CD8-positive, alpha-beta memory T cell (primary cell): ENCODE data around the gene LTB4R. TPM values are rescaled to one million over a fixed set of nuclear protein-coding genes. Genes with fewer than 3 reads are reported as not detected.
"Not testable (repeated sequence)": the region's sequence is repeated elsewhere in the genome, so short reads cannot be mapped to it uniquely, and the experiment has no call there.

ENCODE experiments used
- CTCF ChIA-PET: fragments of 350-600 bp; sonication (Branson Sonifier 250); formaldehyde crosslinking; loops from one replicate; lab custom pipeline; 2021; ENCODE audit warnings: antibody characterized with exemption; lab: Charles Lee
- POLR2A ChIA-PET: fragments of 350-600 bp; sonication (Branson Sonifier 250); formaldehyde crosslinking; loops from one replicate; lab custom pipeline; 2021; ENCODE audit warnings: antibody characterized with exemption; lab: Charles Lee
- DNase-seq, 5 donors: peaks; one replicate each; pipeline versions ENCODE4 v3.0.0 to v3.0.0-alpha.2; 2020 to 2022; ENCODE audit warnings: mixed read lengths in 1 of 5
- H3K27ac ChIP-seq: one replicate; pipeline ENCODE4 v1.7.0; 2013; ENCODE audit warnings: low read depth, mild to moderate bottlenecking, low read length, moderate library complexity
- H3K27me3 ChIP-seq: 2 replicates; pipeline ENCODE4 v1.7.0; 2013; ENCODE audit warnings: low read length, mild to moderate bottlenecking; ENCODE audit not compliant: insufficient read depth, poor library complexity, severe bottlenecking
- H3K36me3 ChIP-seq: 2 replicates; pipeline ENCODE4 v1.7.0; 2013; ENCODE audit warnings: mild to moderate bottlenecking, low read length, moderate library complexity; ENCODE audit not compliant: insufficient read depth
- H3K4me1 ChIP-seq: 2 replicates; pipeline ENCODE4 v1.7.0; 2013; ENCODE audit warnings: mild to moderate bottlenecking, low read length, moderate library complexity; ENCODE audit not compliant: insufficient read depth
- H3K4me3 ChIP-seq: 2 replicates; pipeline ENCODE4 v1.7.0; 2013; ENCODE audit warnings: mild to moderate bottlenecking, low read length
- H3K9me3 ChIP-seq: 2 replicates; pipeline ENCODE4 v1.7.0; 2013; ENCODE audit warnings: mild to moderate bottlenecking, low read length
- H3K27ac Mint-ChIP-seq, 8 donors: one replicate each; pipeline ENCODE4 v1.8.0; 2020 to 2021; ENCODE audit warnings: mixed read lengths in 8 of 8, mild to moderate bottlenecking in 6 of 8, inconsistent platforms in 3 of 8, moderate library complexity in 3 of 8
- H3K27me3 Mint-ChIP-seq, 2 donors: one replicate each; pipeline ENCODE4 v1.8.0; 2020 to 2021; ENCODE audit warnings: mixed read lengths in 2 of 2, mild to moderate bottlenecking in 1 of 2, moderate library complexity in 1 of 2
- H3K36me3 Mint-ChIP-seq, 3 donors: one replicate each; pipeline ENCODE4 v1.8.0; 2020 to 2021; ENCODE audit warnings: mixed read lengths in 3 of 3, inconsistent platforms in 1 of 3, mild to moderate bottlenecking in 1 of 3
- H3K4me1 Mint-ChIP-seq, 3 donors: one replicate each; pipeline ENCODE4 v1.8.0; 2020 to 2021; ENCODE audit warnings: mixed read lengths in 3 of 3, inconsistent platforms in 1 of 3, mild to moderate bottlenecking in 1 of 3
- H3K4me3 Mint-ChIP-seq, 7 donors: one replicate each; pipeline ENCODE4 v1.8.0; 2020 to 2021; ENCODE audit warnings: mixed read lengths in 7 of 7, mild to moderate bottlenecking in 6 of 7, moderate library complexity in 4 of 7, inconsistent platforms in 2 of 7
- H3K9me3 Mint-ChIP-seq, 5 donors: one replicate each; pipeline ENCODE4 v1.8.0; 2020 to 2022; ENCODE audit warnings: mixed read lengths in 5 of 5, mild to moderate bottlenecking in 3 of 5, moderate library complexity in 2 of 5, inconsistent platforms in 1 of 5
- polyA plus RNA-seq: library from polyadenylated mRNA; unstranded; fragments of 300-500 nt; fragmentation: Illumina TruSeq; gene quantifications from one replicate; pipeline ENCODE4 v1.2.3, GENCODE V29; 2021
- total RNA-seq, 2 experiments: library from RNA; stranded (reverse); gene quantifications; one replicate each; pipeline ENCODE4 v1.2.3, GENCODE V29; 2021

The LTB4R gene
- total and polyA plus RNA-seq, 3 experiments from 2014 or later, result 9.8 to 12.3 (median 10.3) TPM

GRCh38 chr14:24327303-24327702 is 16.0 kb downstream of the LTB4R start:
- no peaks in the 10 kb centered on the region for H3K36me3 ChIP-seq
- H3K4me3 ChIP-seq, result no peak overlapping the region
- ChIA-PET POLR2A (no interaction called here), CTCF (interaction anchor here (0.8 to 16.8 kb wide), 4 partner anchors 10 to 104 kb away, joined by 3 to 265 read pairs (median 6); partner anchors contain the start of genes CIDEB, DHRS1, LTB4R and LTB4R2)
- no peaks in the 10 kb centered on the region for H3K9me3 Mint-ChIP-seq
- no peaks in the 10 kb centered on the region for H3K36me3 Mint-ChIP-seq
- peaks cover 4 to 12% of the 10 kb centered on the region in 2 donors for H3K27me3 Mint-ChIP-seq
- DNase-seq, result no peak
- H3K4me1 Mint-ChIP-seq, result peaks cover 49 to 56% (median 53%) of the 10 kb centered on the region in 3 donors
- no peaks in the 10 kb centered on the region for H3K27me3 ChIP-seq
- H3K4me3 Mint-ChIP-seq, result peak overlapping the region in 4 of 7 donors; percentile 15 to 61 (median 43)
- no peak overlapping the region for H3K27ac ChIP-seq
- H3K27ac Mint-ChIP-seq, result peak overlapping the region; percentile 25 to 93 (median 78)
- H3K4me1 ChIP-seq, result peaks cover 44% of the 10 kb centered on the region
- H3K9me3 ChIP-seq, result no peaks in the 10 kb centered on the region

- POLR2A ChIA-PET, result not testable (repeated sequence)
- H3K4me1 Mint-ChIP-seq, result peaks cover 55 to 62% (median 56%) of the 10 kb centered on the region in 3 donors
Measured at GRCh38 chr14:24327914-24328313, 16.6 kb downstream of the LTB4R start.

GRCh38 chr14:24329073-24329663 is 17.9 kb downstream of the LTB4R start:
- H3K4me1 ChIP-seq, result peaks cover 63% of the 10 kb centered on the region
- Mint-ChIP-seq H3K9me3 (no peaks in the 10 kb centered on the region), H3K36me3 (no peaks in the 10 kb centered on the region), H3K4me1 (peaks cover 66 to 73% (median 68%) of the 10 kb centered on the region in 3 donors), H3K4me3 (peak overlapping the region in 6 of 7 donors; percentile 27 to 78 (median 56)), H3K27ac (peak overlapping the region; percentile 46 to 93 (median 86)), H3K27me3 (peaks cover 12 to 15% of the 10 kb centered on the region in 2 donors)
- no peak overlapping the region for H3K4me3 ChIP-seq
- no peak overlapping the region for H3K27ac ChIP-seq
- DNase-seq, result no peak
- ChIA-PET CTCF (interaction anchor here (1.2 to 16.8 kb wide), 3 partner anchors 19 to 104 kb away, joined by 3 to 486 read pairs (median 265); partner anchors contain the start of genes CBLN3, CIDEB, DHRS1 and KHNYN), POLR2A (interaction anchor here (0.6 to 2.6 kb wide), 5 partner anchors 18 to 101 kb away, joined by 3 to 9 read pairs (median 4); partner anchors contain the start of genes KHNYN and LTB4R)
- H3K9me3 ChIP-seq, result no peaks in the 10 kb centered on the region
- H3K27me3 ChIP-seq, result peaks cover 4% of the 10 kb centered on the region
- no peaks in the 10 kb centered on the region for H3K36me3 ChIP-seq

More at GRCh38 chr14:24327914-24328313, 16.6 kb downstream of the LTB4R start:
- DNase-seq, H3K9me3 ChIP-seq, H3K27ac ChIP-seq, H3K4me3 ChIP-seq, H3K9me3 Mint-ChIP-seq, H3K36me3 Mint-ChIP-seq, H3K27me3 ChIP-seq, H3K36me3 ChIP-seq: not testable (repeated sequence)
- peaks cover 50% of the 10 kb centered on the region for H3K4me1 ChIP-seq
- H3K4me3 Mint-ChIP-seq, result peak overlapping the region in 1 of 7 donors; percentile 37
- H3K27ac Mint-ChIP-seq, result peak overlapping the region in 4 of 8 donors; percentile 36 to 83 (median 62)
- H3K27me3 Mint-ChIP-seq, result peaks cover 5 to 15% of the 10 kb centered on the region in 2 donors
- CTCF ChIA-PET, result interaction anchor here (1.0 to 16.8 kb wide), 4 partner anchors 12 to 104 kb away, joined by 3 to 265 read pairs (median 6); partner anchors contain the start of genes CIDEB, DHRS1, LTB4R and LTB4R2

GRCh38 chr14:24329736-24330135 is 18.4 kb downstream of the LTB4R start:
- peaks cover 69% of the 10 kb centered on the region for H3K4me1 ChIP-seq
- H3K27me3 ChIP-seq, result peaks cover 10% of the 10 kb centered on the region
- H3K27ac ChIP-seq, result no peak overlapping the region
- H3K36me3 Mint-ChIP-seq, result no peaks in the 10 kb centered on the region
- peak overlapping the region; percentile 46 to 93 (median 86) for H3K27ac Mint-ChIP-seq
- no peaks in the 10 kb centered on the region for H3K9me3 ChIP-seq
- H3K4me3 Mint-ChIP-seq, result peak overlapping the region; percentile 27 to 76 (median 57)
- peak in 4 of 5 donors; percentile 66 to 88 (median 78) for DNase-seq
- H3K4me1 Mint-ChIP-seq, result peaks cover 68 to 78% (median 71%) of the 10 kb centered on the region in 3 donors
- no peaks in the 10 kb centered on the region for H3K36me3 ChIP-seq
- no peak overlapping the region for H3K4me3 ChIP-seq
- POLR2A ChIA-PET, result interaction anchor here (0.6 to 2.6 kb wide), 5 partner anchors 19 to 100 kb away, joined by 3 to 9 read pairs (median 4); partner anchors contain the start of genes KHNYN and LTB4R
- CTCF ChIA-PET, result interaction anchor here (1.2 to 16.8 kb wide), 3 partner anchors 18 to 103 kb away, joined by 3 to 486 read pairs (median 265); partner anchors contain the start of genes CBLN3, CIDEB, DHRS1 and KHNYN
- H3K9me3 Mint-ChIP-seq, result no peaks in the 10 kb centered on the region
- H3K27me3 Mint-ChIP-seq, result peaks cover 14 to 16% of the 10 kb centered on the region in 2 donors

- POLR2A ChIA-PET, result interaction anchor here (0.5 to 2.6 kb wide), 2 partner anchors 20 to 110 kb away, joined by 3 to 9 read pairs; partner anchors contain the start of gene LTB4R
Measured at GRCh38 chr14:24330973-24331674, 19.8 kb downstream of the LTB4R start.

GRCh38 chr14:24331731-24332267 is 20.5 kb downstream of the LTB4R start:
- POLR2A ChIA-PET, result interaction anchor here (0.7 to 3.1 kb wide), 6 partner anchors 21 to 230 kb away, joined by 4 to 78 read pairs (median 11); partner anchors contain the start of genes CBLN3, KHNYN, LTB4R and TINF2
- Histone ChIP-seq H3K4me3 (no peak overlapping the region), H3K9me3 (no peaks in the 10 kb centered on the region), H3K27ac (no peak overlapping the region), H3K4me1 (peaks cover 74% of the 10 kb centered on the region), H3K27me3 (peaks cover 17% of the 10 kb centered on the region), H3K36me3 (peaks cover under 1% of the 10 kb centered on the region)
- Mint-ChIP-seq H3K27me3 (peaks cover 21 to 27% of the 10 kb centered on the region in 2 donors), H3K9me3 (no peaks in the 10 kb centered on the region), H3K36me3 (peaks cover 5 to 11% (median 5%) of the 10 kb centered on the region in 3 donors), H3K4me3 (peak overlapping the region; percentile 63 to 86 (median 79)), H3K27ac (peak overlapping the region; percentile 15 to 91 (median 80)), H3K4me1 (peaks cover 73 to 92% (median 84%) of the 10 kb centered on the region in 3 donors)
- no peak for DNase-seq
- CTCF ChIA-PET, result interaction anchor here (0.7 to 16.8 kb wide), 12 partner anchors 9 to 116 kb away, joined by 3 to 486 read pairs (median 16); partner anchors contain the start of genes CBLN3, CIDEB, DHRS1 and KHNYN

More at GRCh38 chr14:24330973-24331674, 19.8 kb downstream of the LTB4R start:
- no peak for DNase-seq
- Histone ChIP-seq H3K27me3 (peaks cover 17% of the 10 kb centered on the region), H3K27ac (no peak overlapping the region), H3K36me3 (no peaks in the 10 kb centered on the region), H3K9me3 (no peaks in the 10 kb centered on the region), H3K4me1 (peaks cover 74% of the 10 kb centered on the region), H3K4me3 (no peak overlapping the region)
- Mint-ChIP-seq H3K27me3 (peaks cover 21 to 22% of the 10 kb centered on the region in 2 donors), H3K4me1 (peaks cover 73 to 89% (median 79%) of the 10 kb centered on the region in 3 donors), H3K4me3 (peak overlapping the region in 3 of 7 donors; percentile 23 to 63 (median 37)), H3K36me3 (peaks cover under 1 to 4% (median 1%) of the 10 kb centered on the region in 3 donors), H3K9me3 (no peaks in the 10 kb centered on the region), H3K27ac (peak overlapping the region in 6 of 8 donors; percentile 44 to 91 (median 82))
- CTCF ChIA-PET, result interaction anchor here (1.4 to 16.8 kb wide), 5 partner anchors 24 to 115 kb away, joined by 5 to 486 read pairs (median 52); partner anchors contain the start of genes CBLN3, CIDEB, DHRS1 and KHNYN
